Type B pancreatic cell (in vitro differentiated cells): Measurements from ENCODE around the gene MTA1. TPM values are rescaled to one million over a fixed set of nuclear protein-coding genes. Genes with fewer than 3 reads are reported as not detected.

ENCODE experiments used
- DNase-seq: peaks from one replicate; pipeline ENCODE4 v3.0.0; 2021; ENCODE audit warnings: mixed read lengths; ENCODE audit not compliant: unreplicated experiment; ENCODE audit errors: extremely low spot score
- H3K27ac Mint-ChIP-seq: 2 replicates; pipeline ENCODE4 v1.8.0; 2021; ENCODE audit warnings: mild to moderate bottlenecking, mixed read lengths
- H3K27me3 Mint-ChIP-seq: 2 replicates; pipeline ENCODE4 v1.8.0; 2021; ENCODE audit warnings: mixed read lengths
- H3K36me3 Mint-ChIP-seq: 2 replicates; pipeline ENCODE4 v1.8.0; 2021; ENCODE audit warnings: mixed read lengths
- H3K4me1 Mint-ChIP-seq: one replicate; pipeline ENCODE4 v1.8.0; 2021; ENCODE audit warnings: mixed read lengths; ENCODE audit not compliant: unreplicated experiment
- H3K4me3 Mint-ChIP-seq: 2 replicates; pipeline ENCODE4 v1.8.0; 2021; ENCODE audit warnings: mild to moderate bottlenecking, mixed read lengths
- H3K9me3 Mint-ChIP-seq: 2 replicates; pipeline ENCODE4 v1.8.0; 2021; ENCODE audit warnings: mixed read lengths
- total RNA-seq: library from RNA; stranded (reverse); gene quantifications from 2 replicates; pipeline ENCODE4 v1.2.1, GENCODE V29; 2021; ENCODE audit warnings: low replicate concordance
- TF ChIP-seq, protein P1 (sequence below): fragments of 200-600 bp; sonication (generic); conservative IDR thresholded peaks from 2 replicates; pipeline ENCODE4 v1.5.0; 2021; ENCODE audit warnings: antibody characterized with exemption, mild to moderate bottlenecking

MTA1 gene
- total RNA-seq, 1 donor from 2014 or later: 194 TPM

DNA sequence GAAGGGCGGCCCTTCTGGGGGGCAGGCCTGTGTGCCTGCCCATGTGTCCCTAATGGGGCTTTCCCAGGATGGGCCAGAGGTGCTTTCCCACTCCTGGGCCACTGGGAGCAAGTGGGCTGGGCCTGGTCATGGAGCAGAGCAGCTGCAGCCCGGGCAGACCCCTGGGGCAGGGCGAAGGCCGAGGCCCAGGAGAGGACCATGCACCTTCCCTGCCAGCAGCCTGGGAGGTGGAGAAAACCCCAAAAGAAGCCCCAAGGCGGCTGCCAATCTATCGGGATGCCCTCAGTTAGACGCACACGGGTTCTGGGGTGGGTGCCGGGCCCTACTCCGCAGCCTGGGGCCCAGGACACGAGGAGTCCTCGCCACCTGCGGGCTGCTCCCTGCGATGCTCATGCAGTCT lies 38.9 kb downstream of the MTA1 start:
- Mint-ChIP-seq H3K4me3 (no peak overlapping the region), H3K36me3 (no peaks in the 10 kb centered on the region), H3K27ac (no peak overlapping the region), H3K9me3 (no peaks in the 10 kb centered on the region), H3K4me1 (no peaks in the 10 kb centered on the region), H3K27me3 (no peaks in the 10 kb centered on the region)
- no peak for DNase-seq
- TF ChIP-seq, protein P1, sequence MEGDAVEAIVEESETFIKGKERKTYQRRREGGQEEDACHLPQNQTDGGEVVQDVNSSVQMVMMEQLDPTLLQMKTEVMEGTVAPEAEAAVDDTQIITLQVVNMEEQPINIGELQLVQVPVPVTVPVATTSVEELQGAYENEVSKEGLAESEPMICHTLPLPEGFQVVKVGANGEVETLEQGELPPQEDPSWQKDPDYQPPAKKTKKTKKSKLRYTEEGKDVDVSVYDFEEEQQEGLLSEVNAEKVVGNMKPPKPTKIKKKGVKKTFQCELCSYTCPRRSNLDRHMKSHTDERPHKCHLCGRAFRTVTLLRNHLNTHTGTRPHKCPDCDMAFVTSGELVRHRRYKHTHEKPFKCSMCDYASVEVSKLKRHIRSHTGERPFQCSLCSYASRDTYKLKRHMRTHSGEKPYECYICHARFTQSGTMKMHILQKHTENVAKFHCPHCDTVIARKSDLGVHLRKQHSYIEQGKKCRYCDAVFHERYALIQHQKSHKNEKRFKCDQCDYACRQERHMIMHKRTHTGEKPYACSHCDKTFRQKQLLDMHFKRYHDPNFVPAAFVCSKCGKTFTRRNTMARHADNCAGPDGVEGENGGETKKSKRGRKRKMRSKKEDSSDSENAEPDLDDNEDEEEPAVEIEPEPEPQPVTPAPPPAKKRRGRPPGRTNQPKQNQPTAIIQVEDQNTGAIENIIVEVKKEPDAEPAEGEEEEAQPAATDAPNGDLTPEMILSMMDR: no peak

DNA sequence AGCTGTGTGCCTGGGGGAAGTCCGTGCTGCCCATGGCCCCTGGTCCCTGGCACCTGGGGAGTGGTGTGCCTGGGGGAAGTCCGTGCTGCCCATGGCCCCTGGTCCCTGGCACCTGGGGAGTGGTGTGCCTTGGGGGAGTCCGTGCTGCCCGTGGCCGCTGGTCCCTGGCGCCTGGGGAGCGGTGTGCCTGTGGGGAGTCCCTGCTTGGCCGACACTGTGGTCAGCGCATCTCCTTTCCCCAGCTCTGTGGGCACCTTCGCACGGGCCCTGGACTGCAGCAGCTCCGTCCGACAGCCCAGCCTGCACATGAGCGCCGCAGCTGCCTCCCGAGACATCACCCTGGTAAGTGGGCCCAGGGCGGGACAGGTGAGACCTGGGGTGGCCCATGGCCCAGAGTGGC lies 40.5 kb downstream of the MTA1 start:
- no peak overlapping the region for H3K27ac Mint-ChIP-seq
- H3K9me3 Mint-ChIP-seq: no peaks in the 10 kb centered on the region
- no peaks in the 10 kb centered on the region for H3K4me1 Mint-ChIP-seq
- H3K27me3 Mint-ChIP-seq: no peaks in the 10 kb centered on the region
- no peak for DNase-seq
- H3K4me3 Mint-ChIP-seq: no peak overlapping the region
- TF ChIP-seq, protein P1: no peak
- no peaks in the 10 kb centered on the region for H3K36me3 Mint-ChIP-seq

DNA sequence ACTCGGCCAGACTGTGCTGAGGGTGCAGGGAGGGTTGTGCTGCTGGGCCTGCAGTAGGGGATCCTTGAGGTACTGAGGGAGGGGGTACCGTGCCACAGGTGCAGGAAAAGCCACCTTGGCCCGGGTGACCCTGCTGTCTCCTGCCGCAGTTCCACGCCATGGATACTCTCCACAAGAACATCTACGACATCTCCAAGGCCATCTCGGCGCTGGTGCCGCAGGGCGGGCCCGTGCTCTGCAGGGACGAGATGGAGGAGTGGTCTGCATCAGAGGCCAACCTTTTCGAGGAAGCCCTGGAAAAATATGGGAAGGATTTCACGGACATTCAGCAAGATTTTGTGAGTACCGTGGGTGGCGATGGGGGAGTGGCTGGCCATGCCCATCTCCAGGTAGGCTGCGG lies 41.0 kb downstream of the MTA1 start:
- H3K9me3 Mint-ChIP-seq: no peaks in the 10 kb centered on the region
- no peak overlapping the region for H3K27ac Mint-ChIP-seq
- TF ChIP-seq, protein P1: no peak
- no peaks in the 10 kb centered on the region for H3K27me3 Mint-ChIP-seq
- no peak for DNase-seq
- H3K36me3 Mint-ChIP-seq: no peaks in the 10 kb centered on the region
- no peaks in the 10 kb centered on the region for H3K4me1 Mint-ChIP-seq
- H3K4me3 Mint-ChIP-seq: no peak overlapping the region

DNA sequence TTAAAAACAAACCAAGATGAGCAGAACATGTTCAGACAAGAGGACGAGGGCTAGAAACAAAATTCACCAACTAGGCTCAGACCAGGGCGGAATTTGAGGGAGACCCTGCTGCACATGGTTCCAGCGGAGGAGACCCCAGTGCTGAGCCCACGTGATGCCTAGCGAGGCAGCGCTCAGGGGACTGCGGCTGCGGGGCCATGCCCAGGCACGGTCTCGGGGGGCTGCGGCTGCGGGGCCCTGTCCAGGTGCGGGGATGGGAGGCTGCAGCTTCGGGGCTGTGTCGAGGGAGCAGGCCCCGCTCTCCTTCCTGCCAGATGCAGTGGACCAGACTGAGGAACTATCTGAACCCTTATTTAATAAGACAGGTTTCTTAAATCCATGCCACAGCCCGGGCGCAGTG lies 42.3 kb downstream of the MTA1 start:
- Mint-ChIP-seq H3K27ac (no peak overlapping the region), H3K9me3 (no peaks in the 10 kb centered on the region), H3K4me3 (no peak overlapping the region), H3K27me3 (no peaks in the 10 kb centered on the region), H3K36me3 (no peaks in the 10 kb centered on the region), H3K4me1 (no peaks in the 10 kb centered on the region)
- TF ChIP-seq, protein P1: no peak
- DNase-seq: no peak

DNA sequence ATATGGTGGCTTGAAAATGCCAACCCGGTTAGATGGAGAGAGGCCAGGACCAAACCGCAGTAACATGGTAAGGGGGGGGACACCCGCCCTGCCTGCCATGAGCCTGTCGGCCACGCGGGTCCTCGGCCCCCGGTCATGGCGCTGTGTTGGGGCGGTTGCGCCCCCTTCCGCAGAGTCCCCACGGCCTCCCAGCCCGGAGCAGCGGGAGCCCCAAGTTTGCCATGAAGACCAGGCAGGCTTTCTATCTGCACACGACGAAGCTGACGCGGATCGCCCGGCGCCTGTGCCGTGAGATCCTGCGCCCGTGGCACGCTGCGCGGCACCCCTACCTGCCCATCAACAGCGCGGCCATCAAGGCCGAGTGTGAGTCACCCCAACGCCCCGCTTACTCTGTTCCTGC lies 44.9 kb downstream of the MTA1 start:
- no peaks in the 10 kb centered on the region for H3K9me3 Mint-ChIP-seq
- TF ChIP-seq, protein P1: no peak
- H3K4me3 Mint-ChIP-seq: no peak overlapping the region
- no peaks in the 10 kb centered on the region for H3K4me1 Mint-ChIP-seq
- no peak for DNase-seq
- no peaks in the 10 kb centered on the region for H3K27me3 Mint-ChIP-seq
- no peak overlapping the region for H3K27ac Mint-ChIP-seq
- H3K36me3 Mint-ChIP-seq: no peaks in the 10 kb centered on the region
